ENCODE data around the gene ZNF638.

ZNF638 gene

GRCh38 chr2:71473346-71474031 lies 141.9 kb downstream of the ZNF638 start:
- Histone ChIP-seq H3K4ac (ENCODE audit: low read depth in 1 of 2, low read length in 2 of 2) (no peak overlapping the region), H2BK5ac (ENCODE audit: low read depth, low read length, poor library complexity, severe bottlenecking) (peak overlapping the region; percentile 76), H3K4me3 (ENCODE audit: insufficient read depth in 1 of 2, low read depth in 1 of 2, low read length in 2 of 2) (no peak overlapping the region), H2AK5ac (ENCODE audit: low read length, severe bottlenecking) (peak overlapping the region; percentile 100), H4K8ac (ENCODE audit: low read length) (no peak overlapping the region), H3K4me1 (ENCODE audit: control insufficient read depth, insufficient read depth, low read depth, low read length) (peaks cover 32% of the 10 kb centered on the region), H3K4me2 (ENCODE audit: low read length, poor library complexity, severe bottlenecking) (no peak overlapping the region), H3K18ac (ENCODE audit: low read depth in 1 of 2, low read length in 2 of 2) (no peak overlapping the region), H3K36me3 (ENCODE audit: control insufficient read depth in 1 of 2, insufficient read depth in 2 of 2, low read depth in 1 of 2, low read length in 2 of 2) (peaks cover 0 to 18% of the 10 kb centered on the region in 2 experiments), H2AFZ (ENCODE audit: low read depth, low read length) (no peak overlapping the region), H3K23ac (ENCODE audit: low read length in 2 of 2) (no peak overlapping the region), H2BK15ac (ENCODE audit: low read depth, poor library complexity, severe bottlenecking) (no peak overlapping the region), H2BK120ac (ENCODE audit: low read depth, low read length) (no peak overlapping the region), H3K14ac (ENCODE audit: low read length in 2 of 2) (no peak overlapping the region), H3K9me3 (ENCODE audit: control insufficient read depth, low read length) (no peaks in the 10 kb centered on the region), H2BK12ac (ENCODE audit: low read length in 2 of 2) (no peak overlapping the region), H3K79me1 (replicated peaks; ENCODE audit: low read length, poor library complexity, severe bottlenecking) (peaks cover 20% of the 10 kb centered on the region), H4K91ac (ENCODE audit: low read length) (no peak overlapping the region), H3K9ac (ENCODE audit: low read length) (no peak overlapping the region), H3K27me3 (ENCODE audit: control insufficient read depth in 1 of 2, insufficient read depth in 1 of 2, low read length in 2 of 2) (peaks cover 0 to 33% of the 10 kb centered on the region in 2 experiments), H3K27ac (ENCODE audit: low read length, poor library complexity, severe bottlenecking) (peak overlapping the region; percentile 69)
- 88% methylated on average over 8 of the region's 9 CpGs for WGBS
- no peak for DNase-seq

- H2BK120ac ChIP-seq (ENCODE audit: low read depth, low read length) = no peak overlapping the region
- H2BK5ac ChIP-seq (ENCODE audit: low read depth, low read length, poor library complexity, severe bottlenecking) = no peak overlapping the region
- H3K27me3 ChIP-seq (ENCODE audit: control insufficient read depth in 1 of 2, insufficient read depth in 1 of 2, low read length in 2 of 2) = peaks cover 0 to 30% of the 10 kb centered on the region in 2 experiments
- H3K9me3 ChIP-seq (ENCODE audit: control insufficient read depth, low read length) = no peaks in the 10 kb centered on the region
- WGBS = 92% methylated on average over 5 of the region's 5 CpGs
- H4K91ac ChIP-seq (ENCODE audit: low read length) = no peak overlapping the region
- no peak overlapping the region for H3K4ac ChIP-seq (ENCODE audit: low read depth in 1 of 2, low read length in 2 of 2)
- H3K27ac ChIP-seq (ENCODE audit: low read length, poor library complexity, severe bottlenecking) = peak overlapping the region; percentile 35
- peaks cover 29% of the 10 kb centered on the region for H3K4me1 ChIP-seq (ENCODE audit: control insufficient read depth, insufficient read depth, low read depth, low read length)
- no peak overlapping the region for H2BK15ac ChIP-seq (ENCODE audit: low read depth, poor library complexity, severe bottlenecking)
- no peak for DNase-seq
- no peak overlapping the region for H3K4me2 ChIP-seq (ENCODE audit: low read length, poor library complexity, severe bottlenecking)
- H4K8ac ChIP-seq (ENCODE audit: low read length) = no peak overlapping the region
- no peak overlapping the region for H3K14ac ChIP-seq (ENCODE audit: low read length in 2 of 2)
- no peak overlapping the region for H2AFZ ChIP-seq (ENCODE audit: low read depth, low read length)
- H2AK5ac ChIP-seq (ENCODE audit: low read length, severe bottlenecking) = no peak overlapping the region
- no peak overlapping the region for H3K9ac ChIP-seq (ENCODE audit: low read length)
- peaks cover 25% of the 10 kb centered on the region for H3K79me1 ChIP-seq (replicated peaks; ENCODE audit: low read length, poor library complexity, severe bottlenecking)
- no peak overlapping the region for H3K18ac ChIP-seq (ENCODE audit: low read depth in 1 of 2, low read length in 2 of 2)
- H2BK12ac ChIP-seq (ENCODE audit: low read length in 2 of 2) = no peak overlapping the region
- no peak overlapping the region for H3K4me3 ChIP-seq (ENCODE audit: insufficient read depth in 1 of 2, low read depth in 1 of 2, low read length in 2 of 2)
- H3K23ac ChIP-seq (ENCODE audit: low read length in 2 of 2) = no peak overlapping the region
- peaks cover 0 to 16% of the 10 kb centered on the region in 2 experiments for H3K36me3 ChIP-seq (ENCODE audit: control insufficient read depth in 1 of 2, insufficient read depth in 2 of 2, low read depth in 1 of 2, low read length in 2 of 2)
Observed at GRCh38 chr2:71474116-71474743, 142.6 kb downstream of the ZNF638 start.

DNA sequence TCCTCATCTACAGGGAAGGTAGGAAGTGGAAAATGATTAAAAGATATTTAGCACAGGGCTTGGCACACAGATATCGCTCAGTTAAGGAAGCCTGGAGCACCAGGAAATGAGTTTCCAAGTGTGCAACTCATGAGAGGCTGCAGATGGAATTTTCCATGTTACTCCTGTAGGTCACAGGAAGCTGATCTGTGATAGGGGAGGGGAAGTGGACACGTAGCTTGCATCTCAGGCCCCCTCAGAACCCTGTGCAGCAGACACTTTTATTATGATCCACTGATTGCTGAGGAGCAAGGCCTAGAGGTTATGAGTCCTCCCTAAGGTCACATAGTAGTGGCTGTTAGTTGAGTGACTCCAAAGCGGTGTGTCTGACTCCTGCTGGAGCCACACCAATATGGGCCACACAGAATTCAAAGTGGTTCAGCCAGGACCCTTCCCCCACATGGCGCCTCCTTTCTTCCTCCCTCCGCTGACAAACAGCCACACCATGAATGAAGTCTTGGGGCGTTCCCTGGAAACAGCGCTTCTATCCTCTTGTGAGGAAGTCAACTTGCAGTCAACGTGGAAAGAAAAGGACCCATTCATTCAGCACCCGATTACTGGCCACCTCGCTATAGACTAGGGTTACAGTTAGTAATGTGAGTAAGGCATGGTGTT lies 143.3 kb downstream of the ZNF638 start:
- peak overlapping the region; percentile 7 for H2AK5ac ChIP-seq (ENCODE audit: low read length, severe bottlenecking)
- no peak overlapping the region for H2BK12ac ChIP-seq (ENCODE audit: low read length in 2 of 2)
- H4K8ac ChIP-seq (ENCODE audit: low read length) = no peak overlapping the region
- no peak overlapping the region for H3K18ac ChIP-seq (ENCODE audit: low read depth in 1 of 2, low read length in 2 of 2)
- no peak for DNase-seq
- no peak overlapping the region for H3K23ac ChIP-seq (ENCODE audit: low read length in 2 of 2)
- WGBS = 87% methylated on average over 10 of the region's 10 CpGs
- H2BK5ac ChIP-seq (ENCODE audit: low read depth, low read length, poor library complexity, severe bottlenecking) = no peak overlapping the region
- H3K36me3 ChIP-seq (ENCODE audit: control insufficient read depth in 1 of 2, insufficient read depth in 2 of 2, low read depth in 1 of 2, low read length in 2 of 2) = peaks cover 0 to 18% of the 10 kb centered on the region in 2 experiments
- peaks cover 26% of the 10 kb centered on the region for H3K4me1 ChIP-seq (ENCODE audit: control insufficient read depth, insufficient read depth, low read depth, low read length)
- peaks cover 27% of the 10 kb centered on the region for H3K79me1 ChIP-seq (replicated peaks; ENCODE audit: low read length, poor library complexity, severe bottlenecking)
- H2BK120ac ChIP-seq (ENCODE audit: low read depth, low read length) = no peak overlapping the region
- no peak overlapping the region for H3K14ac ChIP-seq (ENCODE audit: low read length in 2 of 2)
- H2BK15ac ChIP-seq (ENCODE audit: low read depth, poor library complexity, severe bottlenecking) = no peak overlapping the region
- no peak overlapping the region for H3K4ac ChIP-seq (ENCODE audit: low read depth in 1 of 2, low read length in 2 of 2)
- H3K4me3 ChIP-seq (ENCODE audit: insufficient read depth in 1 of 2, low read depth in 1 of 2, low read length in 2 of 2) = no peak overlapping the region
- H2AFZ ChIP-seq (ENCODE audit: low read depth, low read length) = no peak overlapping the region
- peaks cover 0 to 29% of the 10 kb centered on the region in 2 experiments for H3K27me3 ChIP-seq (ENCODE audit: control insufficient read depth in 1 of 2, insufficient read depth in 1 of 2, low read length in 2 of 2)
- no peaks in the 10 kb centered on the region for H3K9me3 ChIP-seq (ENCODE audit: control insufficient read depth, low read length)
- H3K4me2 ChIP-seq (ENCODE audit: low read length, poor library complexity, severe bottlenecking) = no peak overlapping the region
- peak overlapping the region; percentile 35 for H3K27ac ChIP-seq (ENCODE audit: low read length, poor library complexity, severe bottlenecking)
- no peak overlapping the region for H4K91ac ChIP-seq (ENCODE audit: low read length)
- H3K9ac ChIP-seq (ENCODE audit: low read length) = no peak overlapping the region

DNA sequence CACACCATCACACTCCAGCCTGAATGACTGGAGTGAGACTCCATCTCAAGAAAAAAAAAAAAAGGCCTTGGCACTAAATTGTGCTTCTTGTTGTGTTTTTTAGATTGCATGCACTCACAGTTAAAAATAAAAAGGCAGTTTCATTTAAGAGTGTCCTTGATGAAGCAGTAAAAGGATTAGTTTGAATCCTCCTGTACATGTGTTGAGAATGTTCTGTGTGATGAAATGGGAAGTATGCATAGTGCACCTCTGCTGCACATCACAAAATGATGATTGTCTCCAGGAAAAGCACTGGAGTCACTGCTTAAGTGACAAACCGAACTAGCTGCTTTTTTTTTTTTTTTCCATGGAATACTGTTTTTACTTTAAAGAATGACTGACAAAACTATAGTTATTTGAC lies 144.9 kb downstream of the ZNF638 start:
- peaks cover 23% of the 10 kb centered on the region for H3K4me1 ChIP-seq (ENCODE audit: control insufficient read depth, insufficient read depth, low read depth, low read length)

More for the DNA sequence above, 144.9 kb downstream of the ZNF638 start:
- Histone ChIP-seq H3K14ac (ENCODE audit: low read length in 2 of 2) (no peak overlapping the region), H3K79me1 (replicated peaks; ENCODE audit: low read length, poor library complexity, severe bottlenecking) (peaks cover 30% of the 10 kb centered on the region), H2BK12ac (ENCODE audit: low read length in 2 of 2) (no peak overlapping the region), H3K27me3 (ENCODE audit: control insufficient read depth in 1 of 2, insufficient read depth in 1 of 2, low read length in 2 of 2) (peaks cover 0 to 37% of the 10 kb centered on the region in 2 experiments), H2BK120ac (ENCODE audit: low read depth, low read length) (no peak overlapping the region), H3K9me3 (ENCODE audit: control insufficient read depth, low read length) (no peaks in the 10 kb centered on the region), H4K91ac (ENCODE audit: low read length) (no peak overlapping the region), H2AFZ (ENCODE audit: low read depth, low read length) (no peak overlapping the region), H3K23ac (ENCODE audit: low read length in 2 of 2) (no peak overlapping the region), H4K8ac (ENCODE audit: low read length) (no peak overlapping the region), H3K4me2 (ENCODE audit: low read length, poor library complexity, severe bottlenecking) (no peak overlapping the region), H2BK15ac (ENCODE audit: low read depth, poor library complexity, severe bottlenecking) (no peak overlapping the region), H2BK5ac (ENCODE audit: low read depth, low read length, poor library complexity, severe bottlenecking) (no peak overlapping the region), H3K4me3 (ENCODE audit: insufficient read depth in 1 of 2, low read depth in 1 of 2, low read length in 2 of 2) (no peak overlapping the region), H3K27ac (ENCODE audit: low read length, poor library complexity, severe bottlenecking) (no peak overlapping the region), H3K36me3 (ENCODE audit: control insufficient read depth in 1 of 2, insufficient read depth in 2 of 2, low read depth in 1 of 2, low read length in 2 of 2) (peaks cover 0 to 22% of the 10 kb centered on the region in 2 experiments), H3K18ac (ENCODE audit: low read depth in 1 of 2, low read length in 2 of 2) (no peak overlapping the region), H3K9ac (ENCODE audit: low read length) (no peak overlapping the region), H3K4ac (ENCODE audit: low read depth in 1 of 2, low read length in 2 of 2) (no peak overlapping the region), H2AK5ac (ENCODE audit: low read length, severe bottlenecking) (no peak overlapping the region)
- WGBS = no CpG with 5 or more reads among the region's 1 CpG
- no peak for DNase-seq
